ENCODE results near the gene CLEC18A.
A peak's percentile ranks its signal among the peaks of the same experiment; 100 is the strongest.

CLEC18A gene

DNA sequence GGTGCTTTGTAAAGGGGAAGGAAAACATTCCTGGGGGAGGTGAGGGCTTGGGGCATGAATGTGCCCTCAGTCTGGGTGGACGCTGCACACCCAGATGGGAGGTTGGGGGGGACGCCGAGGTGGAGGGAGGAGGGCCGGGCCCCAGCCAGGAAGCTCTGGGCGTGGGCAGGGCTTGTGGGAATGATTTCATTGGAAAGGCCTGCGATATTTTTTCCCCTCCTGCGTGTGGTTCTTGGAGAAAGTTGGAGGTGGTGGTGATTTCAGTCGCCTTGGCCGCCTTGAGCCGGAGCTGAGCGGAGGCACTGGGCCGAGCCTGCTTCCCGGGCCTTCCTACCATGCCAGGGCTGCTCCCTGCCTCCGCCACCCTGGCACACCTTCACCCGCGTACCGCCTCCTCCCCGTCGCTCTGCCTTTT is 26.4 kb upstream of the CLEC18A start:
- Mint-ChIP-seq H3K4me3 (no peak overlapping the region), H3K9me3 (no peaks in the 10 kb centered on the region), H3K27ac (no peak overlapping the region), H3K4me1 (ENCODE audit: low read depth) (no peaks in the 10 kb centered on the region), H3K36me3 (ENCODE audit: low read depth) (peaks cover 48% of the 10 kb centered on the region), H3K27me3 (no peaks in the 10 kb centered on the region)
- DNase-seq: no peak

DNA sequence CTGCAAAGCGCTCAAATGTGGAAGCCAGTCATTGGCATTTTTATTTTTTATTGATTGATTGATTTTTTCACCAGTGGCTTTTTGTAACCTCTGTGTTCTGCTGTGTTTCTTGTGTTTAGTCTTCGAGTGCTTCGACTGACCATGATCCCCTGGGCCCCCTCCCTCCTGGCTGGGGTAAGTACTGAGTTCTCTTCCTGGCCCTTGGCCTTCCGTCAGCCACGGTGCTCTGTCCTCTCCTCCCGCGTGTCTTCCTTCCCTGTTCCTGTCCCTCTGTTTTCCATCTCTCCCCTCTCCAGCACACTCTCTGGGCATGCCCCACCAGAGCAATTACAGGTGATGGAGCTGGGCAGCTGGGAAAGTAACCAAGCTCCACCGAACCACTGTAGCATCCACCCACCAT is 25.8 kb upstream of the CLEC18A start:
- peaks cover 50% of the 10 kb centered on the region for H3K36me3 Mint-ChIP-seq (ENCODE audit: low read depth)
- no peak for DNase-seq
- no peak overlapping the region for H3K27ac Mint-ChIP-seq
- H3K4me1 Mint-ChIP-seq (ENCODE audit: low read depth): no peaks in the 10 kb centered on the region
- H3K4me3 Mint-ChIP-seq: no peak overlapping the region
- H3K9me3 Mint-ChIP-seq: no peaks in the 10 kb centered on the region
- no peaks in the 10 kb centered on the region for H3K27me3 Mint-ChIP-seq

DNA sequence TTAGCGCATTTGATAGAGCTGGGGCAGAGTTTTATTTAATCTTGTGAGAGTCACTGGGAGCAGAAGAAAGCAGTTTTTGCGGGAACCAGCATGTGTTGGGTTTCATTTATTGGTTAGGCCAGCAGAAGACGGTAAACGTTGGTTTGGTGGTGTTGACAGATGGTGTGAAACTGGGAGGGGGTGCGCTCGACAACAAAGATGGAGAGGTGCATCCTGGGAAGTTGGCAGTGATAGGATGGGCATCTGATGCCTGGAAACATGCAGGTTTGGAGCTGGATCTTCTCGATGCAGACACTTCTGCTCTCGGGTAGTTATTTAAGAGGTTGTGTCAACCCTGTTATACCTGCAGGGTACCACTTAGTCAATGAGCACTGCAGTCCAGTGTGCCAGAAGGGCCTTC is 24.9 kb upstream of the CLEC18A start:
- DNase-seq: no peak
- no peak overlapping the region for H3K4me3 Mint-ChIP-seq
- peaks cover 54% of the 10 kb centered on the region for H3K36me3 Mint-ChIP-seq (ENCODE audit: low read depth)
- H3K4me1 Mint-ChIP-seq (ENCODE audit: low read depth): no peaks in the 10 kb centered on the region
- no peak overlapping the region for H3K27ac Mint-ChIP-seq
- no peaks in the 10 kb centered on the region for H3K27me3 Mint-ChIP-seq
- no peaks in the 10 kb centered on the region for H3K9me3 Mint-ChIP-seq

DNA sequence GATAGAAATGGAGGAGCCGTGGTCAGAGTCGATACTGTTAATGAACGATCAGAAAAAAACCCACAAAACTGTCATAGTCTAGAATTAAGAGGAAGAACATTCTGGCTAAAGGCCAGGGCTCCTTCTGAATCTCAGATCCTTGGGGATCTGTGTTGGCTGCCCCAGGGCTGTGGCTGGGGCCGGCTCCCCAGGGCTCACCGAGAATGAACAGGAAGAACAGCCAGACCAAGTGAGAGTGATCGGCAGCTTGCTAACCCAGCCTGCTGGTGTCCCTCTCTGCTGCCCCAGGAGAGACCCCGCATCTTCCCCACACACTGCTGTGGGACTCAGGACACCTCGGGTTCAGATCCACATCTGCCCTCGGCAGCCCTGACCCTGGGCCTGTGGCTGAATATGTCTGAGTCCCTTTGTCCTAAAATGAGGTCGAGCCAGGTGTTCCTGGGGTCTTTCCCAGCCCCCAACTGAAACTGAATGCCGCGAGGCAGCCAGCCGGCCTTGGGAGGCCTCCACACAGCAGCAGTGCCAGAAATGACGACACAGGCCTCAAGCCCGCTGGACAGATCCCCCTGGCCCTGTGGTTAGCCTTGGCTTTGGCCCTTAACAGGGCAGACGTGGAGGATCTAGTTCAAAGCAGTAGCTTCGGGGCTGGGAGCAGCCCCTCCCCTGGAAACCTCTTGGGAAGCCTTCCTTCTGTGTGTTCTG is 23.9 kb upstream of the CLEC18A start:
- Mint-ChIP-seq H3K36me3 (ENCODE audit: low read depth) (peaks cover 57% of the 10 kb centered on the region), H3K4me3 (no peak overlapping the region), H3K4me1 (ENCODE audit: low read depth) (no peaks in the 10 kb centered on the region), H3K27me3 (no peaks in the 10 kb centered on the region), H3K9me3 (no peaks in the 10 kb centered on the region), H3K27ac (no peak overlapping the region)
- DNase-seq: no peak

DNA sequence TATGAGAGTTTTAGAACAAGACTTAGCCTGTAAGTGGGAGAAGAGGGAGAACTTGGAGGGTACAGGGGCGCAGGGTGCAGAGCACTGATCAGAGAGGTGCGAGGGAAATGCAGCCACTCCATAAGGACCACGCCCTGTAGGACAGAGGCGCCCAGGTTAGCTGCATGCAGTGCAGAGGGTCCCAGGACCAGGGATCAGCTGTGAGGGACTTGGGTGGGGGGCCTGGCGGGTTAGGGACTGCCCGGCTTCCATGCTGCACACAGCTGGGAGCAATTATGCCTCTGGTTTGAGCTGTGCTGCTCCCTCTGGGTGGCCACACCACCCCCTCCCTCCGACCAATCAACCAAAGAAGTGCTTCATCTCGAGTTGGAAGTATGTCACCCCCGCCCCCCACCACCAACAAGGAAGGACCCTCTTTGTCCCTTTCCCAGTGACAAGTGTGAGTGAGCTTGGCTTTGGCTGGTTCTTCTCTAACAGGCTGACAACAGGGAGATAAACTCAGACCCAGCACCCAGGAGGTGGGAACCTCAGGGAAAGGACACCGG is 22.2 kb upstream of the CLEC18A start:
- no peaks in the 10 kb centered on the region for H3K9me3 Mint-ChIP-seq
- H3K4me1 Mint-ChIP-seq (ENCODE audit: low read depth): no peaks in the 10 kb centered on the region
- H3K36me3 Mint-ChIP-seq (ENCODE audit: low read depth): peaks cover 66% of the 10 kb centered on the region
- DNase-seq: no peak
- H3K27me3 Mint-ChIP-seq: no peaks in the 10 kb centered on the region
- no peak overlapping the region for H3K27ac Mint-ChIP-seq
- H3K4me3 Mint-ChIP-seq: no peak overlapping the region

DNA sequence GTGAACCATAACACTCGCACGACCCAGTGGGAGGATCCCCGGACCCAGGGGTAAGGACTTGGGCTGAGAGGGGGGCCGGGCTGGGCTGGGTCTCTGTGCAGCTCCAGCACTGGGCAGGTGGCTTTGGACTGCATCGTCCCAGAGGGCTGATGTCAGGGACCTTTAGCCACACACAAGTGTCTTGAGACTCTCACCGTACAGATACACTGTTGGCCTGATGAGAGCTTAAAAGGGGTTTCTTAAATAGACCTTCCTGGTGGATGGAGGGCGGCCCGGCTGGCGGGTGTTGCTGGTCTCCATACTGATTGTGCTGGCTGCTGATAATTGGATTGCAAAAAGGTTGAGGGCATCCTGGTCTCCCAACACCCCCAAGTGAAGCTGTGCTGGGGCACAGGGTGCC is 21.7 kb upstream of the CLEC18A start:
- H3K27me3 Mint-ChIP-seq: no peaks in the 10 kb centered on the region
- no peak for DNase-seq
- H3K4me3 Mint-ChIP-seq: no peak overlapping the region
- no peaks in the 10 kb centered on the region for H3K4me1 Mint-ChIP-seq (ENCODE audit: low read depth)
- H3K27ac Mint-ChIP-seq: no peak overlapping the region
- H3K36me3 Mint-ChIP-seq (ENCODE audit: low read depth): peaks cover 72% of the 10 kb centered on the region
- no peaks in the 10 kb centered on the region for H3K9me3 Mint-ChIP-seq

DNA sequence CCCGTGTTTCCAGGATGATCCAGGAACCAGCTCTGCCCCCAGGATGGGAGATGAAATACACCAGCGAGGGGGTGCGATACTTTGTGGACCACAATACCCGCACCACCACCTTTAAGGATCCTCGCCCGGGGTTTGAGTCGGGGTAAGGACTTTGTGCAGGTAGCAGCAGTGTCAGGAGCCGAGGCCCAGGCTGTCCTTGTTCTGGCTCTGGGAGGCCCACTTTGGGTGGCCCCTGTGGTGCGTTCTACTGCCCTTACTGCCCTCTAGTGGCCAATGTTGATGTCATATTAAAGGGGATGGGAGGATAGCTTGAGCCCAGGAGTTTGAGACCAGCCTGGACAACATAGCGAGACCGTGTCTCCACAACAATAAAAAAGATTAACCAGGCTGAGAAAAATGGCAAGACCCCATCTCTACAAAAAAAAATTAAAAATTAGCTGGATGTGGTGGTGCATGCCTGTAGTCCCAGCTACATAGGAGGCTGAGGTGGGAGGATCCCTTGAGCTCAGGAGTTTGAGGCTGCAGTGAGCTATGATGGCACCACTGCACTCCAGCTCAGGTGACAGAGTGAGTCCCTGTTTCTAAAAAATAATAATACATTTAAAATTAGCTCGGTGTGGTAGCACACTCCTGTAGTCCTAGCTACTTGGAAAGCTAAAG is 20.9 kb upstream of the CLEC18A start:
- Mint-ChIP-seq H3K9me3 (no peaks in the 10 kb centered on the region), H3K27me3 (no peaks in the 10 kb centered on the region), H3K4me1 (ENCODE audit: low read depth) (no peaks in the 10 kb centered on the region), H3K36me3 (ENCODE audit: low read depth) (peaks cover 79% of the 10 kb centered on the region), H3K27ac (no peak overlapping the region), H3K4me3 (no peak overlapping the region)
- peak; percentile 51 for DNase-seq

DNA sequence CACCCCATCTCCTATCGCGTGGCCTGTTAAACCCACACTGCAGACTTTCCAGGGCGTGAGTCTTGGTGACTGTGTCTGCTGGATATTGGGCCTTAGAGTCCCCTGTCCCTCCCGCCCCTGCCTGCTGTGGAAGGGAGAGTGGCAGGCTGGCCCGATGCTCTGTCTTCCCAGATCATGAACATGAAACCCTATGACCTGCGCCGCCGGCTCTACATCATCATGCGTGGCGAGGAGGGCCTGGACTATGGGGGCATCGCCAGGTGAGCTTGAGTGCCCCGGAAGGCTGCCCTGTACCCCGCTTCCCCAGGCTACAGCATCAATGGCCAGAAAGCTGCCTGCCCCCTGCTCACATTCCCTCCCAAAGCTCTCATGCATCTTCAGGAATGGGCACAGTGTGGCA is 19.5 kb upstream of the CLEC18A start:
- DNase-seq: no peak
- Mint-ChIP-seq H3K9me3 (no peaks in the 10 kb centered on the region), H3K4me1 (ENCODE audit: low read depth) (no peaks in the 10 kb centered on the region), H3K27me3 (no peaks in the 10 kb centered on the region), H3K4me3 (no peak overlapping the region), H3K27ac (no peak overlapping the region), H3K36me3 (ENCODE audit: low read depth) (peaks cover 78% of the 10 kb centered on the region)

DNA sequence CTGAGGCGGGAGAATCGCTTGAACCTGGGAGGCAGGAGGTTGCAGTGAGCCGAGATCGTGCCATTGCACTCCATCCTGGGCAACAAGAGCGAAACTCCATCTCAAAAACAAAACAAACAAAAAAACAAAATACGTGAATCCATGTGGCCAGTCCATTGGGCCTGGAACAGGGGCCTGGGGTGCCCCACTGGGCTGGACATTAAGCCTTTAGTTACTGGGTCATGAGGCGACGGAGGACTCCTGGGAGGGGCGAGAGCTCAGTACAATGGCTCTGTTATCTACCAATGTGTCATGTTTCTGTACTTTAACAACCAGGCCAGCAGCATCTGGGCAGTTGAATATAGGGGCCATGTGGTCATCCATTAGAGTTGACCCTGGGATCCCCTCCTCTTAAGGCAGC is 18.9 kb upstream of the CLEC18A start:
- Mint-ChIP-seq H3K9me3 (no peaks in the 10 kb centered on the region), H3K4me3 (no peak overlapping the region), H3K4me1 (ENCODE audit: low read depth) (no peaks in the 10 kb centered on the region), H3K36me3 (ENCODE audit: low read depth) (peaks cover 78% of the 10 kb centered on the region), H3K27ac (no peak overlapping the region), H3K27me3 (no peaks in the 10 kb centered on the region)
- DNase-seq: no peak

DNA sequence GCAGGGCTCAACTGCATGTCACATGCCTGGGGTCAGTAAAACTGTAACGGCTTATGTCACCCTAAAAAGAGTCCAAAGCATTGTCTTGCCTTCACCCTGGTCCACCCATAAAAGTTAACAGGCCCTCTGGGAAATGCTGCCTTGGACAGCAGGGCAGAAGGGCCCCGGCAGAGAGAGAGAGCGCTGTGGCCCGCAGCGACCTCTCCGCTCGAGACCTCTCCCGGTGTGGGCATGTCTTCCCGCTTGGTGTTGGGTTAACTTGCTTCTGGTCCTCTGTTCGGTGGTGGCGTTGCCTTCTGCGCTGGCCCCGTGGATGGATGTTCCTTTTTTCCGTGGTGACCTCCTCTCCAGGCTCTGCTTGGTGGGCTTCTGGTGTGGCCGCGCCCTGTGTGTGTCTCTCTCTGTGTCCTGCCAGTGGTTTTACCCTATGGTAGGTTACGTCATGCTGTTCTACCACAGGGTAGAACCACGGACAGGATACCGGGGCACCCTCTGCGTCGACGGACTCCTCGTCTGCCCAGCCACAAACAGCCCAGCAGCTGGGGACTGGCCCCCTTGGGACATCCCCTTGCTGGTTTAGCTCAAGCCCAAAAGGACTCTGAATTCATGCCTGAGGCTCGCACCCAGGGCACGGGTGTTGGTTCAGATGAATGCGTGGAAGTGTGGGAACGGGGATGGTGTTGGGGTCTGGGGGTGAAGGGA is 18.3 kb upstream of the CLEC18A start:
- Mint-ChIP-seq H3K9me3 (no peaks in the 10 kb centered on the region), H3K27ac (no peak overlapping the region), H3K4me1 (ENCODE audit: low read depth) (no peaks in the 10 kb centered on the region), H3K4me3 (no peak overlapping the region), H3K36me3 (ENCODE audit: low read depth) (peaks cover 83% of the 10 kb centered on the region), H3K27me3 (no peaks in the 10 kb centered on the region)
- DNase-seq: no peak

DNA sequence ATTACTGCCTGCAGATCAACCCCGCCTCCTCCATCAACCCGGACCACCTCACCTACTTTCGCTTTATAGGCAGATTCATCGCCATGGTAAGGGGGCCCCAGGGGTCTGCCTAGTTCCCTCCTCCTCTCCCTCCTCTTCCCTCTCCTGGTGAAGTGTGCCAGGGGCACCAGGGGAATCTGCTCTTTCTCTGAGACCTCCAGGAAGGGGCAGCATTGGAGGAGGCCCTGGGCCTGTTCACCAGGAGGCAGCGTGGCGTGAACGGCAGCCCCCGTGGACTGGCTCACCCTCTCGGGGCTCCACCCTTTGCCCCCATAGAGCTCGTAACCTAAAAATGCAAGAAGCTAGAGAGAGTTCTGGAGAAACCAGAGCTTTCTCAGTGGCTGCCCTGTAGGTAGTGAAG is 17.1 kb upstream of the CLEC18A start:
- H3K27ac Mint-ChIP-seq: no peak overlapping the region
- H3K9me3 Mint-ChIP-seq: no peaks in the 10 kb centered on the region

DNA sequence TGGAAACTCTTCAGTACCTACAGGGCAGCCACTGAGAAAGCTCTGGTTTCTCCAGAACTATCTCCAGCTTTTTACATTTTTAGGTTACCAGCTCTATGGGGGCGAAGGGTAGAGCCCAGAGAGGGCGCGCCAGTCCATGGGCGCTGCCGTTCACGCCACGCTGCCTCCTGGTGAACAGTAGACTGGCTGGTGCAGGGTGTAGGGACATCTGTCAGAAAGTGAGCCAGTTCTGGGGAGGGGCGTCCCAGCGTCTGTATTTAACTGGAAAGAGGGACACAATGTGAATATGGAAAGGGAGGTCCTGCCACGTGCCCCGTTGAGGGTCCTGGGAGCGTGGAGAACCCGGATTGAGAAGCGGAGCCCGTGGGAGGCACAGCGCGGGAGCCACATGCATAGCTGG is 16.4 kb upstream of the CLEC18A start:
- Mint-ChIP-seq H3K27ac (no peak overlapping the region), H3K4me1 (ENCODE audit: low read depth) (no peaks in the 10 kb centered on the region), H3K4me3 (no peak overlapping the region), H3K27me3 (no peaks in the 10 kb centered on the region), H3K36me3 (ENCODE audit: low read depth) (peaks cover 91% of the 10 kb centered on the region), H3K9me3 (no peaks in the 10 kb centered on the region)
- no peak for DNase-seq

More for the DNA sequence above, 17.1 kb upstream of the CLEC18A start:
- Mint-ChIP-seq H3K36me3 (ENCODE audit: low read depth) (peaks cover 91% of the 10 kb centered on the region), H3K4me3 (no peak overlapping the region), H3K27me3 (no peaks in the 10 kb centered on the region), H3K4me1 (ENCODE audit: low read depth) (no peaks in the 10 kb centered on the region)
- no peak for DNase-seq

DNA sequence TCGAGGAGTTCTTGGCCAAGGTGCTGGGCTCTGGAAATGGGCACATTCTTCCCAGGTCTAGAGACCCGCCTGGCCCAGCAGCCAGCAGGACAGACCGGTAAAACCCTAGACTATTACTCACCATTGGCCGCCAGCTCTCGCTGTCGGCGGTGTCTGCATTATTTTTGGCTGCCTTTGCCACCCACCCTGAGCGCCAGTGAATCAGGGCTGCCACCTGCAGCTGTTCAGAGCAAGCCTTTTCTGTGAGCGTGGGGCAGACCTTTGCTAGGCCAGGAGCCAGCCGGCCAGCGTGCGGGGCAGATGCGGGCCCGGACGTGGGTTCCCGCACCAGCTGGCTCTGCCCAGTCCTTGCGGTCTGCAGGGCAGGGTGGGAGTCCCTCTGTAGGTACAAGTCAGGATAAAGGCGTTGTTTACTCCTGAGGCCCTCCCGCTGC is 15.8 kb upstream of the CLEC18A start:
- Mint-ChIP-seq H3K27ac (no peak overlapping the region), H3K4me3 (no peak overlapping the region), H3K4me1 (ENCODE audit: low read depth) (no peaks in the 10 kb centered on the region), H3K27me3 (no peaks in the 10 kb centered on the region), H3K9me3 (no peaks in the 10 kb centered on the region), H3K36me3 (ENCODE audit: low read depth) (peaks cover 90% of the 10 kb centered on the region)
- DNase-seq: no peak

DNA sequence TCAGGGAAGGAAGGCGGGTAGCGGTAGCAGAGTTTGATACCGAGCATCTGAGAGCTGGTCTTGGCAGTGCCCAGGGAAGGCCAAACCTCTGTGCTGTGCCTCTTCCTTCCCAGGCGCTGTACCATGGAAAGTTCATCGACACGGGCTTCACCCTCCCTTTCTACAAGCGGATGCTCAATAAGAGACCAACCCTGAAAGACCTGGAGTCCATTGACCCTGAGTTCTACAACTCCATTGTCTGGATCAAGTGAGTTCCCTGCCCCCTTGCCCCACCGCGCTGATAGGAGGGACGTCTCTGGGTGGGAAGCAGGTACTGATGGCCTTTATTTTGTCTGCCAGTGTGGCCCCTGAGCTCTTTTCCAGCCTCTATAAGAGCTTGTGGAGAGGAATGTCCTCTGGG is 15.4 kb upstream of the CLEC18A start:
- H3K27me3 Mint-ChIP-seq: no peaks in the 10 kb centered on the region

DNA sequence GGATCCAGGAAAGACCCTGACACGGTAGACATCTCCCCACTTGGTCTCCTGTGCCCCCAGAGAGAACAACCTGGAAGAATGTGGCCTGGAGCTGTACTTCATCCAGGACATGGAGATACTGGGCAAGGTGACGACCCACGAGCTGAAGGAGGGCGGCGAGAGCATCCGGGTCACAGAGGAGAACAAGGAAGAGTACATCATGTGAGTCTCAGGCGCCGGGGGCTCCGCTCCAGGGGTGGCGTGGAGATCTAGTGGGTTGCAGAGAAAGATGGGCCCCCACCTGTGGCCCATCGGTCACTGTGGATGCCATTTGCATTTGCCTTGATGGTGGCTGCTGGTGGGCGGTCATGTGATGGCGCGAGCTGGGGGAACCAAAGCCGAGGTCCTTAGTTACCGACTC is 14.9 kb upstream of the CLEC18A start:
- no peak overlapping the region for H3K27ac Mint-ChIP-seq
- DNase-seq: no peak
- no peaks in the 10 kb centered on the region for H3K9me3 Mint-ChIP-seq
- no peaks in the 10 kb centered on the region for H3K4me1 Mint-ChIP-seq (ENCODE audit: low read depth)
- H3K36me3 Mint-ChIP-seq (ENCODE audit: low read depth): peaks cover 92% of the 10 kb centered on the region
- H3K4me3 Mint-ChIP-seq: no peak overlapping the region
- no peaks in the 10 kb centered on the region for H3K27me3 Mint-ChIP-seq

More for the DNA sequence above, 15.4 kb upstream of the CLEC18A start:
- no peaks in the 10 kb centered on the region for H3K4me1 Mint-ChIP-seq (ENCODE audit: low read depth)
- DNase-seq: no peak
- H3K27ac Mint-ChIP-seq: no peak overlapping the region
- H3K4me3 Mint-ChIP-seq: no peak overlapping the region
- H3K9me3 Mint-ChIP-seq: no peaks in the 10 kb centered on the region
- H3K36me3 Mint-ChIP-seq (ENCODE audit: low read depth): peaks cover 91% of the 10 kb centered on the region

Measured in activated T-cell treated with anti-CD3 and anti-CD28 coated beads, Interleukin-2, amount 50 U/mL, for 24 hours (primary cell).